CD4-positive, alpha-beta T cell treated with Interleukin-15 for 1 hour (primary cell): Measurements from ENCODE around the gene SAMD8.
"Not testable (repeated sequence)": the region's sequence is repeated elsewhere in the genome, so short reads cannot be mapped to it uniquely, and the experiment has no call there.

Experiments
- DNase-seq: peaks from one replicate; pipeline ENCODE4 v3.0.0-alpha.2; 2020

SAMD8 gene

DNA sequence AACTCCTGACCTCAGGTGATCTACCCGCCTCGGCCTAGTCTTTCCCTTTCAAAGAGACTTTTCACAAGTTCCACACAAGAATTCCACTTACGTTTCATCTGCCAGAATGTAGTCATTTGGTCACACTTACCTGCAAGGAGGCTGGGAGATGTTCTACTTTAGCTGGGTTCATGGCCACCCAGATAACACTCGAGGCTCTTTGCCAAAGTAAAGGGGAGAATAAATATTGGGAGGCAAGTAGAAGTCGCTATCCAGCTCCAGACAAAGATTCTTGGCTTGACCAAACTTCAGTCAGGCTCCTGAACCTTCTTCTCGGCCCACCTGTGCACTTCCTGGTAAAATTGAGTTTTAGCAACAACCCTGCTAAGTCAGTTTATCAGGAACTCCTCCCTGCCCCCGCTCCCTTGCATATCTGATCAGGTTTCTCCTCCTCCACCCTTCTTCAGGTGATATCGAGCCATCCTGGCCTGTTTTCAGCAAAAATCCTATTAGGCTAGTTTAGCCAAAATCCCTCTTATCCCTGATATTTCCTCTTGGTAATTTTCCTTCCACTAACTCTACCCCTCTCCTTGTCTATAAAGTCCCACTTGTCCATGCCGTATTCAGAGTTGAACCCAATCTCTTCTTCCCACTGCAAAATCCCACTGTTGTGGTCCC lies 25.1 kb upstream of the SAMD8 start:
- no peak for DNase-seq

DNA sequence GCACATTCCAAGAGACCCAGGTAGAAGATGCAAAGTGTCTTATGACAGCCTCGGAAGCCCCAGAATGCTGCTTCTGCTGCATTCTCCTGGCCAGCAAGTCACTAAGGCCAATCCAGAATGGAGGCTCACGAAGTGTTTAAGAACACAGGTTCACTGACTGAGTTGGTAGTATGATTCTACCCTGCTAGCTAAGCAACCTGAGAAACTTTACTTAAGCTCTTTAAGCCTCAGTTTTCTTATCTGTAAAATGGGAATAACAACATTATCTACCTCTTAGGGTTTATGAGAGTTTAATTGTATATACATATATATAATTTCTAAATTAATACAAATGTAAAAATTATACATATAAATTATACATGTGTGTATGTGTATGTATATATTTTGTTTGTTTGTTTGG lies 22.8 kb upstream of the SAMD8 start:
- DNase-seq, result no peak

DNA sequence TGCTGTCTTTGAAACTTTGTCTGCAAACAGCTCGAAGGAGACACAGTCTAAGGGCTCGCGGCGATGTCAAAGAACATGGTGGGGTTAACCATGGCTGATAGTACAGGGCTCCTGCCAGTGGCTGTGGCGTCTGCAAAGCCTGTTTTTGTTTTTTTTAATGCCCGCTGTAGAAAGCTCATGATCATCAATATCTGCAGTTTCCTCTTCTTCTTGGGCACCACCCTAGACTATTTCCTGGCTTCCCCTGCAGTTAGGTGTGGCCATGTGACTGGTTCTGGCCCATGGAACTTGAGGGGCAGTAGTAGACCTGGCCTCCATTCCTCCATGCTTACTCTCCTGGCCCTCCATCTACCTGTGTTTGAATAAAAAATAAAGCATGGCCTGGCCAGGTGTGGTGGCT lies 21.8 kb upstream of the SAMD8 start:
- no peak for DNase-seq

DNA sequence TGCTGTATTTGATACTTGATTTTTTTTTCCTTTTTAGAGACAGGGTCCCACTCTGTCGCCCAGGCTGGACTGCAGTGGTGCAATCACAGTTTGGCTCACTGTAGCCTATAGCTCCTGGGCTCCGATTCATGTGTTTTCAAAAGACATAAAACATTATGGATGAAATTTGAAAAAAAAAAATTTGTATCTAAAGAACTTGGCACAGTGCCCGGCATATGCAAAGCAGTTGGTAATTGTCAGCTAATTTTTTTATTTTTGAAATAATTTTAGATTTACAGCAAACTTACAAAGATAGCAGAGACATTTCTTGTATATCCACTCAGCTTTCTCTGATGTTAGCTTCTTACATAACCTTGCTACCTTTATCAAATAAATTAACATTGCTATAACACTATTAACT lies 20.3 kb upstream of the SAMD8 start:
- no peak for DNase-seq

DNA sequence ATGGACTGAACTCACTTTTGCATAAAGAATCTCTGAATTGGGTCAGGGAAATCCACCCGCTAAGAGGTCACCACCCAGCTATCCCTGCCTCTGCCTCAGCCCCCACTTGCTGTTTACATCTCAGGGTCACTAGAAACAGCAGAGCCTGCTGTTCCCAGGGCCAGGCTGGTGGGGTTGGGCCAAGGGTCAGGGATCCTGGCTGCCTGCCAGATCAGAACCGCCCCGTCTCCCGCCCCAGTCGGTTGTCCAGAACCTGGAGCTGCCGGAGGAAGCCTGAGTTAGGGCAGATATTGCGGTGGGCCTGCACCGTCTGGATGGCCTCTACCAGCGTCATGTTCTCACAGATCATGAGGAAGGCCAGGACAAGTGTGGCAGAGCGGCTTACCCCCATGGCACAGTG lies 17.0 kb upstream of the SAMD8 start:
- DNase-seq, result no peak

- no peak for DNase-seq
Measured at GRCh38 chr10:75095631-75096030, 15.8 kb upstream of the SAMD8 start.

- DNase-seq, result no peak
Measured at GRCh38 chr10:75096749-75097148, 14.7 kb upstream of the SAMD8 start.

DNA sequence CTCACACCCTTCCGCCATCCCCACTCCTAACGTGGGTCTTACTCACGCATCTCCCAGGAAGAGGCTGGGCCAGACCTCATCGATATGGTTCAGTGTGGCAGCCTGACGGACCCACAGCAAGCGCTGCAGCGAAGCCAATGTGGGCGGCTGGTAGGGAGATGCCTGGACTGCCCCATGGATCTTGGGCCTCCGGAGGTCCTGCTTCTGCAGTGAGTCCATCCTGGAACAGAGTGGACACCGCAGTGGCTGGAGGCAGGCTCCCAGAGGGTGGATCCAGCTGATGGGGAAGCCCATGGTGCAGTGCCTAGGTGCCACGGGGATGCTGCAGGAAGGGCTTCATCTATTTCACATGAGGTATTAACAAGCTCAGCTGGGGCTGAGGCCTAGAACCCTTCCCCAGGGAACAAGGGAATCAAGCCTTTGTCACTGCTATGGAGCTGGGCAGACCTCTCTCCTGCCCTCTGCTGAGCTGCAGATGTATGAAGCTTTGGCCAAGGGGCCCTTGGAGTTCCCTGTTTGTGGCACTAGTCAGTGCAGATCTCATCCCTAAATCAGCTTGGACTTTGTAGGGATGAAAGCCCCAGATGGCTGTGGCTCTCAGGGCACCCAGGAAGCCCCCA lies 13.7 kb upstream of the SAMD8 start:
- DNase-seq, result no peak

DNA sequence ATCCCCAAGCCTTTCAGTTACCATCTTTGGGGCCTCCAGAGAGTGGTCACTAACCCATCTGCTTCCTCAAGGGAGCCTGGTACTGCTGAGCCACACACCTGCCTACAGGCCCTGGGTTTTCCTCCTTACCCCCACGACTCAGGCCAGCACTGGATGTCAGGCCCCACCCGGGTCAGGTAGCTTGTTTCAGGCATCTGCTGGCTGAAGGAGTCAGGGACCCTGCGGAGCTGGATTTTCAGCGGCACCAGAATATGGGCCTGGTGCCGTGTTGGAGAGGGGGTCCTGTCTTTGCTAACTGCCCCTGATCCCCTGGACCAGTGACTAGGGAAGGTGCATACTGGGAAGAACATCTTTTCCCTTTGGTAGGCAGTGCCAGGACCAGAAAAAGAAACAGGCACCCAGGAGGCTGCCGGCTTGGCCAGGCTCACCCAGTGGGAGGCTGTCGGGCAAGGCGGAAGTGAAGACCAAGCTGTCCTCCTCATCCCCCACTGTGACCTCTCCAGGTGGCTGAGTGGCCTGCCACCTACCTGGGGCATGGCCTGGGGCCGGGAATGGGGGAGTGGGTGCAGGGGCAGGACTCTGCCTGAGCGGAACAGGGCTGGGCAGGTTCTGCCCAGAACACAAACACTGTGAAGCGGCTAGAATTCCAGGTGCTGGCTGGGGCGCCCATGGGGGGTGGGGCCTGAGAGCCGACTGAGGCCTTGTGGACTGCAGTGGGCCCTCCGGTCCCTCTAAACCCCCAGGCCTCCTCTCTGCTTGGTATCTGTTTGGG lies 12.4 kb upstream of the SAMD8 start:
- DNase-seq, result no peak

DNA sequence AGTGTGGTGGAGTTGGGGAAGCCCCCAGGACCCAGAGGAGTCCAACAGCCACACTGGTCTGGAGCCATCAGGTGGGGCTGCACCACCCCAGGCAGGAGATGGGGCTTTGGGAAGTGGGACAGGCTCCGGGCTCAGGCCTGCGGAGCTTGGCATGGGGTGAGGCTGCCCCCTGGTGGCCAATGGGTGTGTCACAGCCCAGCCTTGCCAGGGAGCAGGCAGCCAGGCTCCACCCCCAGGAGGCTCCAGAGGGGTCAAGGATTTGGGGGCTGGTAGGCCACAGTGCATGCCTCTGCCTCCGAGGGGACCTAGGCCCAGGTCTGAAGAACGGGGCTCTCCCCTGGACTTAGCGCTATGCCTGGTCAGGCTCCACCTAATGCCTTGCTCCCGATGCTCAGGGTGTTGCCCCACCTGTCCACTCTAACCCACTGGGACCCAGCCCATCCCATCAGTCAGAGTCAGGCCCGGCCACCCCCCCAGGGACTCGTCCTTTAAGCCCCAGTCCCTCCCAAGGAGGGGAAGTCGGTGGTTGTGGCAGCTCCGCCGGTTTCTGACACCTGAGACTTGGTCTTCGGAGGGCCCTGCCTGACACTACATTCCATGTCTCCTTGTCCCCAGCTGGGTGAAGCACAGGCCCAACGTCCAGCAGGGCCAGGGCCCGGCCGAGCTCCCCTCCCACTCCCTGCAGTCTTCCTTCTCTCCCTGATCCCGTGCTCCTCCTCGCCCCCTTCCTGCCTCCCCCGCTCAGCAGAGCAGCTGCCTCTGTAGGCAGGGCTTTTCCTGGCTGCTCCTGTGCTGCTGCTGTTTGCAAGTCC lies 11.3 kb upstream of the SAMD8 start:
- DNase-seq, result peak; percentile 69

DNA sequence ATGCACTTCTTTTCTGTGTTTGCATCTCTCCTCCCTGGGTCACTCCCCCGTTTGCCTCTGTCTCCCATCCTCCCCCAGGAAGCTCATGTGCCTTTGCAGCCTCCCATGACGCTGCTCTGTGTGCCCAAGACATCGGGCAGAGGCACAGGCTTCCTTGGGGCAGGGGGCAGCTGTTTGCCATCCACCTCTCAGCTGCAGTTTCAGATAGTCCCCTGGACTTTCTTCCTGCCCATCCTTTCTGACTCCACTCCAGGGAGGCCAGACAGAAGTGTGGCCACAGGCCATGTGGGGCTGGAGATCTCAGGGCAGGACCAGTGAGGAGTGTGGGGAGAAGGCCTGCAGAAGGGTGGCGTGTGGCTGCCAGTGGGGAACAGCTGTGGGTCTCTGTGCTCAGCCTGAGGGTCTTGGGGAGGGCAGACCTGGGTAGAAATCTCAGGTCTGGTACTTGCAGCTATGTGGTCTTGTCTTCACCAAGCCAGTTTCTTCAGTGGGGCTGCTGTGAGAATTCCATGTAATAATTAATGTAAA lies 10.6 kb upstream of the SAMD8 start:
- no peak for DNase-seq

DNA sequence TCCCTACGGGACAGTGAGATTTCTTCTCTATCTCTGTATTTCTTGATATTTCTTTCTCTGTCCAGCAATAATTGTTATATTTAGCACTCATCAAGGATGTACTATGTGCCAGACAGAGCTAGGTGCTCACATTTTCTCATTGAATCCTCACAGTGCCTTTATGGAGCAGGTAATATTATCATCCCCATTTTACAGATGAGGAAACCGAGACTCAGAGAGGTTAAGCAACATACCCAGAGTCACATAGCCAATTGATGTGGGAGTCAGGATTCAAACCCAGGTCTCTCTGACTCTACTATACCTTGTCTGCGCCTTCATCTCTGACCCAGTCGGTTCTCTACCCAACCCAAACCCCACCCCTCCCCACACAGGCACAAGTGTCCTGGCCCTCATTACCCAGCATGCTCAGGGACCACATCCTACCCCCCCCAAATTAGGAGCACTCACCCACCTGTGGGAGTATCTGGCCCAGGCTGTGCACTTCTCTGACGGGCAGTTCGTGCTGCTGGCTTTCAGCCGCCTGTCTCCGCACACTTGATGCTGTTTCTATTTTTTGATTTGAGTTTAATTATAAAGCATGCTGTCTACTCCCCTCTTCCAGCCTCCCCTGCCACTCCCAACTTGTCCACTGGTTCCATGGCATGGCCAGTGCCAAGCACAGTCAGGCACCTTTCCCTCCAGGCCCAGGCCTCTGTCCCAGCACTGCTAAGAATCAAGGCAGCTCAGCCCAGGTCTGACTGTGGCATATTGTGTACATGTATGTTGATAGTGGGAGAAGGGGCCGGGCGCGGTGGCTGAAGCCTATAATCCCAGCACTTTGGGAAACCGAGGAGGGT lies 9.8 kb upstream of the SAMD8 start:
- no peak for DNase-seq

GRCh38 chr10:75102830-75103673 lies 8.4 kb upstream of the SAMD8 start:
- DNase-seq, result no peak

GRCh38 chr10:75103881-75104686 lies 7.4 kb upstream of the SAMD8 start:
- peak; percentile 27 for DNase-seq

GRCh38 chr10:75104842-75105241 lies 6.6 kb upstream of the SAMD8 start:
- no peak for DNase-seq

DNA sequence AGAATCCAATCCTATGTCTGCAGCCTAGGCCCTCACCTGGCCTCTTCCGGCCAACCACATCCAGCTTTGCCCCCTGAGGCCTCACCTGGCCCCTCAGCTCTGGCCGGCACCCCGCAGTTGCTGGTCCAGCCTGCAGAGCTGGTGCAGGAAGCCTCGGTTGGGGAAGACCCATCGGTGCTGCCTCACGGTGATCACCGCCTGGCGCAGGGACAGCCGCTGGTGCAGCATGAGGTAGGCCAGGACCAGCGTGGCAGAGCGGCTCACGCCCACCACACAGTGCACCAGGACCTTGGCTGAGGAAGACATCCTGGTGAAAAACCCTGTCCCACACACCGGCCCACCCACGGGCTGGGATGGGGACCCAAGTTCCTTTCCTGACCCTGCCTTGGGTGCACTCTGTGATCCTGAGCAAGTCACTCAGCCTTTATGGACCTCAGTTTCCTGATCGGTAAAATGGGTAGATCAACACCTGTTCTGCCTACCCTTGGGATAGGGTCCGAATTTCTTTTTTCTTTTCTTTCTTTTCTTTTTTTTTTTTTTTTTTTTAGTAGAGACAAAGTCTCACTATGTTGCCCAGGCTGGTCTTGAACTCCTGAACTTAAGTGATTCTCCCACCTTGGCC lies 5.8 kb upstream of the SAMD8 start:
- no peak for DNase-seq

DNA sequence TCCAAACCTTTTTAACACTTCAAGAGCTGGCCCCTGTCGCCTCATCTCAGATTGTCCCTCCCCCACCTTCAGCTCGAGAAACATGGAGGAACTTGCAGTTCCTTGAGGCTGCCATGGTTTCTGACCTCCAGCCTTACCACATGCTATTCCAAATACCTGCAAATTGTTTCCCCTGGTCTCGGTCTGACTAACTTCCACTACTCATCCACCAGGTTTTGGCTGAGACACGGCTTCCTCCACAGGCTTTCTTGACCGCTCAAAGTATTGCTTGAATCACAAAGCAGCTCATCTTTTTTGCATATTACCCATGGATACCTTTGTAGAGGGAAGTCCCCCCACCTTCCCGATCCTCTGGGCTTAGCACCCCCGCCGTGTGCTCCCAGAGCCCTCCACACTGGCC lies 5.2 kb upstream of the SAMD8 start:
- DNase-seq, result no peak

DNA sequence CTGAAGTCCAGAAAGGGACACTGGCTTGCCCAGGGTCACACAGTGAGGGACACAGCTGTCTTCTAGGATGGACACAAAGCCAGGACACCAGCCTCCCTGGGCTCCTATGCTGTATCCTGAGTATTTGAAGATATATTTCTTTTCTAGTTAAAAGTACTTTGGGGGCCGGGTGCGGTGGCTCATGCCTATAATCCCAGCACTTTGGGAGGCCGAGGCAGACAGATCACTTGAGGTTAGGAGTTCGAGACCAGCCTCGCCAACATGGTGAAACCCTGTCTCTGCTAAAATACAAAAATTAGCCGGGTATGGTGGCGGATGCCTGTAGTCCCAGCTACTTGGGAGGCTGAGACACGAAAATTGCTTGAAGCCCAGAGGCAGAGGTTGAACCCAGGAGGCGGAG lies 4.6 kb upstream of the SAMD8 start:
- not testable (repeated sequence) for DNase-seq

DNA sequence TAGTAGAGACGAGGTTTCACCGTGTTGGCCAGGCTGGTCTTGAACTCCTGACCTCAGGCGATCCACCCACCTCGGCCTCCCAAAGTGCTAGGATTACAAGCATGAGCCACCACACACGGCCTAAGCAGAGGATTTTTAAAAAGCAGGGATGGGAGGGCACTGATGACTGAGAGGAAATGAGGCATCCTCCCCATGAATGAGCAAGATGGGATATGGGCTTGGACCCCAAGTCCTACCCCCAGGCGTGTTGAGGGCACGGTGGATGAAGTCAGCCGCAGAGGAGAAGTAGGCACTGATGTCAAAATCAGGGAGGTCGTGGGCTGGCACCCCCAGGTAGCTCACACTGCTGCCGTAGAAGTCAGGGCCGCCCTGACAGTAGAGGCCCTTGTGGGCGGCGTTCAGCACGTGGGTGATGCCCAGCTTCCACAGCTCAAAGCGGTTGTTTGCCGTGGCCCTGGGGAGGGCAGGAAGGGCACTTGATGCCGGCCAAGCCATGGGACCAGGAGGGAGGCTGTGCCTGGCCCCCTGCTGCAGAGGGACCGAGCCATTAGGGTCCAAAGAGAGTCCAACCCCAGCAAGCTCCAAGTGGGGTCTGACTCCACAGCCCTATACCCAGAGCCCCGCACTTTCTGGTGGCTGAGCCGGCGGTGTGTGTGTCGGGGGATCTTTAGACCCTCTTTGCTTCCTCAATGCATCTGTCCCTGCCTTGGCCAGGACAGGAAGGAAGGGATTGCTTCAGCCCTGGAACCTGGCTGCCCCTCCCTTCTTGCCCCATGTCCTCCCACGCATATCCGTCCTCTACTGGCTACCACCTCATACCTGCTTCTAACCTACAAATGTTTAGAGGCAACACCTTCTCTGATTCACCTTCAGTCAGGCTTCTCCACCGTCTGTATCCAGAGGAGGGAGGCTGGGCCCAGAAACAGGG lies 3.4 kb upstream of the SAMD8 start:
- DNase-seq, result no peak
